Glutamatergic neuron (in vitro differentiated cells): ENCODE data around the gene KIAA1549. TPM values are rescaled to one million over a fixed set of nuclear protein-coding genes. Genes with fewer than 3 reads are reported as not detected.

Source experiments
- DNase-seq: peaks from one replicate; pipeline ENCODE4 v3.0.0; 2022
- H3K27ac Mint-ChIP-seq: one replicate; pipeline ENCODE4 v1.8.0; 2020; ENCODE audit warnings: mild to moderate bottlenecking, mixed read lengths, inconsistent platforms; ENCODE audit not compliant: unreplicated experiment
- H3K27me3 Mint-ChIP-seq: one replicate; pipeline ENCODE4 v1.8.0; 2020; ENCODE audit warnings: mild to moderate bottlenecking, moderate library complexity, mixed read lengths, inconsistent platforms; ENCODE audit not compliant: unreplicated experiment
- H3K36me3 Mint-ChIP-seq: one replicate; pipeline ENCODE4 v1.8.0; 2020; ENCODE audit warnings: mild to moderate bottlenecking, mixed read lengths, inconsistent platforms; ENCODE audit not compliant: unreplicated experiment
- H3K4me1 Mint-ChIP-seq: one replicate; pipeline ENCODE4 v1.8.0; 2020; ENCODE audit warnings: mild to moderate bottlenecking, low read depth, mixed read lengths, inconsistent platforms; ENCODE audit not compliant: unreplicated experiment
- H3K4me3 Mint-ChIP-seq: one replicate; pipeline ENCODE4 v1.8.0; 2020; ENCODE audit warnings: mild to moderate bottlenecking, mixed read lengths, inconsistent platforms; ENCODE audit not compliant: unreplicated experiment
- H3K9me3 Mint-ChIP-seq: one replicate; pipeline ENCODE4 v1.8.0; 2020; ENCODE audit warnings: mild to moderate bottlenecking, moderate library complexity, mixed read lengths, inconsistent platforms; ENCODE audit not compliant: unreplicated experiment
- CTCF ChIP-seq: fragments of 200-600 bp; sonication (generic); IDR thresholded peaks from one replicate; pipeline ENCODE4 v1.5.0; 2021; ENCODE audit not compliant: partially characterized antibody, unreplicated experiment
- total RNA-seq: library from RNA; stranded (reverse); fragmentation: NEBNext Ultra II Directional; extraction: Animal tissue kit (Norgen Biotek cat#: 25700); gene quantifications from one replicate; pipeline ENCODE4 v1.2.1, GENCODE V29; 2021; ENCODE audit not compliant: unreplicated experiment

KIAA1549 gene
- total RNA-seq, 1 donor from 2014 or later: 40.2 TPM

GRCh38 chr7:138949421-138950088 is 31.6 kb downstream of the KIAA1549 start:
- Mint-ChIP-seq H3K36me3 (no peaks in the 10 kb centered on the region), H3K27ac (no peak overlapping the region), H3K27me3 (peaks cover 5% of the 10 kb centered on the region), H3K4me1 (peaks cover 21% of the 10 kb centered on the region), H3K4me3 (no peak overlapping the region), H3K9me3 (peaks cover 2% of the 10 kb centered on the region)
- TF ChIP-seq CTCF: no peak
- no peak for DNase-seq

GRCh38 chr7:138948403-138948802 is 32.8 kb downstream of the KIAA1549 start:
- DNase-seq: no peak
- H3K4me1 Mint-ChIP-seq: peaks cover 16% of the 10 kb centered on the region
- H3K36me3 Mint-ChIP-seq: no peaks in the 10 kb centered on the region
- peaks cover 4% of the 10 kb centered on the region for H3K27me3 Mint-ChIP-seq
- no peak overlapping the region for H3K4me3 Mint-ChIP-seq
- no peak for TF ChIP-seq CTCF
- no peak overlapping the region for H3K27ac Mint-ChIP-seq
- H3K9me3 Mint-ChIP-seq: peaks cover 2% of the 10 kb centered on the region

GRCh38 chr7:138945821-138946220 is 35.4 kb downstream of the KIAA1549 start:
- Mint-ChIP-seq H3K27ac (no peak overlapping the region), H3K4me3 (no peak overlapping the region), H3K9me3 (peaks cover 2% of the 10 kb centered on the region), H3K36me3 (no peaks in the 10 kb centered on the region), H3K27me3 (peaks cover 5% of the 10 kb centered on the region), H3K4me1 (peaks cover 17% of the 10 kb centered on the region)
- no peak for DNase-seq
- TF ChIP-seq CTCF: no peak

GRCh38 chr7:138945154-138945553 is 36.0 kb downstream of the KIAA1549 start:
- no peaks in the 10 kb centered on the region for H3K36me3 Mint-ChIP-seq
- no peak overlapping the region for H3K4me3 Mint-ChIP-seq
- TF ChIP-seq CTCF: no peak
- H3K27me3 Mint-ChIP-seq: peaks cover 5% of the 10 kb centered on the region
- peaks cover 2% of the 10 kb centered on the region for H3K9me3 Mint-ChIP-seq
- DNase-seq: no peak
- peak overlapping the region; percentile 52 for H3K27ac Mint-ChIP-seq
- peaks cover 17% of the 10 kb centered on the region for H3K4me1 Mint-ChIP-seq

GRCh38 chr7:138944592-138944991 is 36.6 kb downstream of the KIAA1549 start:
- H3K4me3 Mint-ChIP-seq: no peak overlapping the region
- H3K36me3 Mint-ChIP-seq: no peaks in the 10 kb centered on the region
- H3K27me3 Mint-ChIP-seq: peaks cover 5% of the 10 kb centered on the region
- no peak overlapping the region for H3K27ac Mint-ChIP-seq
- no peak for TF ChIP-seq CTCF
- peaks cover 17% of the 10 kb centered on the region for H3K4me1 Mint-ChIP-seq
- peaks cover 2% of the 10 kb centered on the region for H3K9me3 Mint-ChIP-seq
- no peak for DNase-seq
